HCEC 1CT (cell line): Measurements from ENCODE around the gene SHANK3.

ENCODE experiments used
- DNase-seq: peaks from one replicate; pipeline ENCODE4 v3.0.0-alpha.2; 2017

Gene SHANK3

GRCh38 chr22:50700387-50701075 lies 27.9 kb downstream of the SHANK3 start:
- no peak for DNase-seq

- no peak for DNase-seq
Observed at GRCh38 chr22:50701076-50701419, 28.4 kb downstream of the SHANK3 start.

- DNase-seq = no peak
Observed at GRCh38 chr22:50701428-50702154, 29.0 kb downstream of the SHANK3 start.

- DNase-seq = no peak
Observed at GRCh38 chr22:50702261-50702671, 29.6 kb downstream of the SHANK3 start.

GRCh38 chr22:50702821-50703725 lies 30.4 kb downstream of the SHANK3 start:
- no peak for DNase-seq

GRCh38 chr22:50703726-50704509 lies 31.3 kb downstream of the SHANK3 start:
- no peak for DNase-seq

GRCh38 chr22:50704510-50705218 lies 32.0 kb downstream of the SHANK3 start:
- no peak for DNase-seq

- DNase-seq = no peak
Observed at GRCh38 chr22:50705219-50705691, 32.6 kb downstream of the SHANK3 start.

- DNase-seq = no peak
Observed at GRCh38 chr22:50705851-50706351, 33.3 kb downstream of the SHANK3 start.

GRCh38 chr22:50706481-50707125 lies 34.0 kb downstream of the SHANK3 start:
- no peak for DNase-seq

- DNase-seq = no peak
Observed at GRCh38 chr22:50708474-50708873, 35.9 kb downstream of the SHANK3 start.

- DNase-seq = no peak
Observed at GRCh38 chr22:50708996-50709395, 36.4 kb downstream of the SHANK3 start.

GRCh38 chr22:50710221-50710620 lies 37.6 kb downstream of the SHANK3 start:
- no peak for DNase-seq

GRCh38 chr22:50710886-50711285 lies 38.3 kb downstream of the SHANK3 start:
- no peak for DNase-seq

- no peak for DNase-seq
Observed at GRCh38 chr22:50711446-50712340, 39.1 kb downstream of the SHANK3 start.

GRCh38 chr22:50712341-50713007 lies 39.9 kb downstream of the SHANK3 start:
- no peak for DNase-seq

- DNase-seq = no peak
Observed at GRCh38 chr22:50713008-50713385, 40.4 kb downstream of the SHANK3 start.

- DNase-seq = no peak
Observed at GRCh38 chr22:50713571-50714056, 41.0 kb downstream of the SHANK3 start.

- DNase-seq = no peak
Observed at GRCh38 chr22:50714150-50714549, 41.5 kb downstream of the SHANK3 start.
